ENCODE measurements around the gene LINC01488.

LINC01488 gene

DNA sequence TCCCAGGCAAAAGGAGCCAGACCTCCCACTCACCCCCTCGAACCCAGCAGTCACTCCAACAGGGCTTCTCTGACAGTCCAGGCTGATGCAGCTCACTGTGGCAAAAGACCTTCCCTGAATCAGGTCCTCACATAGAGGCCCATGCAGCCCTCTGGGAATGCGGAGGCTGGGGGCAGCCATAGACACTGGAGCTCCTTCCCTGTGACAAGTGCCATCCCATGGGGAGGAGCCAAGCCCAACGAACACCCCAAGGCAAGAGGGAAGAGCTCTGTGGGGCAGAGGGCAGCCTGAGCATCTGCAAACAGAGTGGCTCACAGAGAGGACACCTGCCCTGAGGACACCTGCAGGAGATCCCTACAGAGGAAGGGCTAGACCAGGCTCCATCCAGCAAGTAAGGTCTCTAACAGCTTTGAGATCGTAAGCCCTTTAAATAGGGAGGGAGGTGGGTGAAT is at the start of gene LINC01488:
LINC01488 (plus strand) TSS at position 271 of the 452 bp plus-strand sequence.
- FAIRE-seq (no peak), DNase-seq (ENCODE audit: low spot score) (no peak)

DNA sequence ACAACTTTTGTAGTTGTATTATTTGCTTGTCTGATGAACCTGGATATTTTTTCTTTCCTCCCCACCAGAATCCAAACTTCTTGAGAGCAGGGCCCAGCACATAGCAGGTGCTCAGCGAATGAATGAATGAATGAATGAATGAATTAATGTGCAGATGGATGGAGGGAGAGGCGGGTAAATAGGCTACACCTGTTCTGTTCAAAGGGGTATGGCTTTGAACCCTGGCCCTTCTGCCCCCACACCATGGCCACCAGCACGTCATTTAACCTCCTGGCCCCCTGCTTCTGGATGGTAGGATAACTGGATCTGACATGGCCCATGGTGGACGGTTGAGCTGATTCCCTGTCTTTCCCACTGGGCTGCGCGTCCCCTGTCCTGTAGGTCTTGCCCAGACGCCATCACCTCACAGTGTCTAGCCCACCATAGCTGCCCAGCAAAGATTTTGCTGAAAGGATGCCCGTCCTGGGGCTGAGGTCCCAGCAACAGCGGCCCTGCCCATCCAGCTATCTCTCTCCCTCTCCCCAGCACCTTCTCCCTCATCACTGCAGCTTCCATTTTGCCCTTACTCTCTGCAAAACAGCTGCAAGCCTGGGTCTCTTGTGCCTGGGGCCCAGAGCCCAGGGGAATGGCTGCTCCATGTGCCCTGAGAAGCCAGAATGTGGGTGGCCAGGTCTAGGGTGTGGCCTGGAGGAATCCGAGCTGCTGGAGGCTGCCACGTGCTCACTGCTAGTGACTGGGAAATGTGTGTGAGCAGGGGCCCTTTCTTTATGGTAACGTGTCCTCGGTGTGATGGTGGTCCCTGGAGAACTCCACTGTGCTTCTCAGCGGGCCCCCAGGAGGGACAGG is 49.3 kb upstream of the LINC01488 start:
- FAIRE-seq: no peak
- DNase-seq (ENCODE audit: low spot score): no peak

DNA sequence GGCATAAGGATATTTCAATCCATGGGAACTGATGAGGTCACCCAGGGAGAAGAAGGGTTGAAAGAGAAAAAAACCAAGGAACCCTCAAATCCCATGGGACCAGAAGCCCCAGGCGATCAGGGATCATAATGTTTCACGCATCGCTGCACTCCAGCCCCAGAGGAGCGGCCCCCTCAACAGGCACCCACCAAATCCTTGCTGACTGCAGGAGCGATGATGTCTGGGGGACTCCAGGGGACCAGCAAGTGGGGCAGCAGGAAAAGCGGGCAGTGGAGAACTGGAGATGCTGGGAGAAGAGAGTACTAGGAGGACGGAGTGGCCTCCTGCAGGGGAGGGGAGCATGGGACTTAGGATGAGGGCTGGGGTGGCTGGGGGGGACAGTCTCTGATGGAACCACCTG is 47.7 kb upstream of the LINC01488 start:
- DNase-seq (ENCODE audit: low spot score): no peak
- no peak for FAIRE-seq

DNA sequence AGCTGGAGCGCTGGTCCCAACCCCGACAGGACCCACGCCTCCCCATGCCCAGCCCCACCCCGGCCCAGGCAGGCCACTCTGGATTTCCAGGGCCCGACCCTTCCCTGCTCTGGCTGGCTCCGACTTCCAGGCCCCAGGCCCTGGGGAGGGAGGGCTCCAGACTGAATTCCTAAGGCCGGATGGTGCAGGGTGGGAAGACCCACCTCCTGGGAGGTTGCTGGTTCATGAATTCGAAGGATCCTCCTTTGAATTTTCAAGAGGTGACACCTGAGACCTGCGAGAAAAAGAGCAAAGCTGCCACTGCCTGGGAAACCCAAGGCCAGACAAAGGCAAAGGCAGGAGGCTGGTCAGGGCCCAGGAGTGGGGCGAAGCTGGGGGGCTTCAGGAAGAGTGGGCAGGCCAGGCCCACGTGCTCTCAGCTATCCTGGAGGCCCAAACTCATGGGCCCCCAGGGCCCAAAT is 47.0 kb upstream of the LINC01488 start:
- FAIRE-seq: no peak

DNA sequence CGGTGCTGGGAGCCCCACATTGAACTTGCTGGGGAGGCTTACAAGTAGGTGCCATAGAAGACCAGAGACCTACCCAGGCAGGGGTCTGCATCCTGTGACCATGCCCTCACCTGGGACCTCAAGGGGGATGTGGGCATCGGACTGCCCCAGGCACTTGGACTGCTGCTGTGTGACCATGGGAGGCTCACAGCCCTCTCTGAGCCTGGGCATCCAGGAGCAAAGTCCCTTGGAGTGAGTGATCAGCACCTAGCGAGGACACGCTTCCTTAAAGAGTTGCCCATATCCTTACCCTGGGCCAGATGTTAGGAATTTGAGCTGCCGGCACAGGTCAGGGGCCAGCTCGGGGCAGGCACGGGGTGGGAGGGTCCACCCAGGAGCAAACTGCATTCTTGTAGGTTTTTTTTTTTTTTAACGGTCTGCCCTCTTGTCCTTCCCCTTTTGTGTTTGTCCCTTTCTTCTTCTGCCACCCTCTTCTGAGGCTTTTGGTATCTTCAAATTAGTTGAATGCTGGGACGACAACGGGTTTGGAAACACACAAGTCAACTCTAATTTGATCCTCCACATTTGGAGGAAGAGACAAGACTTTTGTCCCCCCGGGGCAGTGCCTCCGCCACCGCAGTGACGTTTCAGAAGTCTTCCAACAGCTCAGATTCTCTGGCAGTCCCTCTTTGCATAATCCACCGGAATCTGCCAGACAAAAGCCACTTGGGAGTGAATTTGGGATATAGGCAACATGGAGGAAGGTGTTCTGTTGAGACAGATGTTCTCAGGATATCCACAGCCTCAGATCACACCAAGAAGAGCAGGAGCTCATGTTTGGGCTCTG is 46.1 kb upstream of the LINC01488 start:
- no peak for FAIRE-seq
- DNase-seq (ENCODE audit: low spot score): no peak

More for the DNA sequence above, 47.0 kb upstream of the LINC01488 start:
- DNase-seq (ENCODE audit: low spot score): no peak

DNA sequence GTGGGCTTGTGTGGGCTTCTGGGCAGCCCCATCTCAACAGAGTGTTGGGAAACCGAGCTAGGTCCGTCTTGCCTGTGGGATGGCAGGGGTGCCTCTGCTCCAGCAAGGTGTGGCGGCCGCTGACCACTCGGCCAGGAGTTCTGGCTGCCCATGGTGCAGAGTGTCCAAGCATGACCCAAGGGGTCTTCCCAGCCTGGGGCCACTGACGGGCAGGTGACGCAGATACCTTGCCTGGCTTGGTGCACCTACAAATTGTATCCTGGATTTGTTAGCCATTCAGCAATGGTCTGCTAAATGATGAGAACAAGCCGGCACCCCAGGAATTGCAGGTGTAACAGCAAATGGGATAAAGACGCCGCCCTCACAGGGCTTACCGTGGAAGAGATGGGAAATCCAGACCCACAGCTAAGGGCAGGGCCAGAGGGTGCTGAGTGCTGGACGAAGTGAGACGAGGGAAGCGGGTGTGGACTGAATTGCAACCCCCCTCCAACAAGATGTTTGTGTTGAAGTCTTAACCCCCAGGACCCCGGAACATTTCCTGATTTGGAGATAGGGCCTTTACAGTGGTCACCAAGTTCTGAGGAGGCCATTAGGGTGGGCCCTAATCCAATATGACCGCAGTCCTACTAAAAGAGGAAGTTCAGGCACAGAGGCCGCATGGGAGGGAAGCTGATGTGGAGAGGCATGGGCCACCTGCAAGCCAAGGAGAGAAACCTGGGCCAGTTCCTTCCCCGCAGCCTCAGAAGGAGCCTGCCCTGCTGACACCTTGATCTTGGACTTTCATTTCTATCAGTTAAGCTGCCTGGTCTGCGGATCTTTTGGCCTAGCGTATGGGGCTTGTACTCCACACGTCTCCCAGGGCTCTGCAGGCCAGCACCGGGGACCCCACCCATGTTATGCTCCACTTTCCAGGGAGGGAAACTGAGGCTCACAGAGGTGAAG is 45.2 kb upstream of the LINC01488 start:
- DNase-seq (ENCODE audit: low spot score): no peak
- no peak for FAIRE-seq

DNA sequence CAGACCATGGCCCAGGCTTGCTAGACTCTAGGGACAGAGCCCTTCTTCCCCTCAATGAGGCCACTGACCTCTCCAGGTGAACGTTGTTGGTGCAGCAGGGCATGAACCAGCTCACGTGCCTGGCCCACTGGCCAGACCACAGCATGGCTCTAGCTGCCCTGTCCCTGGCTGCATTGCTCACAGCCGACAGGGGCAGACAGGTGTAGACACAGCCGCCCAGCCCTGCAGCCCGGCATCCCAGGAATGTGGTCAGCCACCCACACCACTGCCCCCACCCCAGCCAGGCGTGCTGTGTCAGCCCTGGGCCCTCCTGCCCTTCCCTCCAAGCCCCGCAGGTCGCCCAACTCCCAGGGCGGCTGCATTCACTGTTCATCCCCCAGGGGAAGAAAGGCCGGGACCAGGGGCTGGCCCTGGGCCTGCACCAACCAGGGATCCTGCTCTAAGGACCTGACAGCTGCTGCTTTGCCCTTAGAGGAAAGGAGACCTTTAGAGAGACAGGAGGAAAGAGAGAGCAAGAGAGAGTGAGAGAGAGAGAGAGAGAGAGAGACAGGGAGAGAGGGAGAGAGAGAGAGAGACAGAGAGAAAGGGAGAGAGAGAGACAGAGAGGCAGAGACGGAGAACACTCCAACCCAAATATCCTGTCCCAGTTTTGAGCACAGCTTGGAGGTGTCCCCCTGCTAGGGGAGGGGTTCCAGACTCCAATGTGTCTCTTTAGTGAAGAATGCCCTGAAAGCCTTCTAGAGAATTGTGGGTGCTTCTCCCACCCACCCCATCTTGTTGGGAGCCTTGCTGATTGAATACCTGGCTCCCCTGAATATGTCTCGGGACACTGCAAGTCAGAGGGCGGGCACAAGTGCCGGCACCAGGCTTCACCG is 44.2 kb upstream of the LINC01488 start:
- peak; percentile 77 for FAIRE-seq
- peak; percentile 87 for DNase-seq (ENCODE audit: low spot score)

DNA sequence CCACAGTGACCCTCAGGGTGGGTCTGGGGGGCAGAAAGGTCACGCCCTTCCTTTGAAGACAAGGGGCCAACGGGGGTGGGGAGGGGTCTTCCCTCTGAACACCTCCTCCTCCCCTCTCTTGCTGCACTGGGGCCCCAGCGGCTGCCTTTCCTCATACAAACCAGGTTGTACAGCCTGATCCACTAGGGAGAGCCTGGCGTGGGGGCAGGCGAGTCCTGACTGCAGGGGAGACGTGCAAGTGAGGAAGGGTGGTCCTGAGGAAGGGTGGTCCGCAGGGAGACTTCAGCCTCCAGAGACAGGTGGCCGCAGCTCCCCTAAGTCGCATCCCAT is 43.6 kb upstream of the LINC01488 start:
- DNase-seq (ENCODE audit: low spot score) (no peak), FAIRE-seq (no peak)

DNA sequence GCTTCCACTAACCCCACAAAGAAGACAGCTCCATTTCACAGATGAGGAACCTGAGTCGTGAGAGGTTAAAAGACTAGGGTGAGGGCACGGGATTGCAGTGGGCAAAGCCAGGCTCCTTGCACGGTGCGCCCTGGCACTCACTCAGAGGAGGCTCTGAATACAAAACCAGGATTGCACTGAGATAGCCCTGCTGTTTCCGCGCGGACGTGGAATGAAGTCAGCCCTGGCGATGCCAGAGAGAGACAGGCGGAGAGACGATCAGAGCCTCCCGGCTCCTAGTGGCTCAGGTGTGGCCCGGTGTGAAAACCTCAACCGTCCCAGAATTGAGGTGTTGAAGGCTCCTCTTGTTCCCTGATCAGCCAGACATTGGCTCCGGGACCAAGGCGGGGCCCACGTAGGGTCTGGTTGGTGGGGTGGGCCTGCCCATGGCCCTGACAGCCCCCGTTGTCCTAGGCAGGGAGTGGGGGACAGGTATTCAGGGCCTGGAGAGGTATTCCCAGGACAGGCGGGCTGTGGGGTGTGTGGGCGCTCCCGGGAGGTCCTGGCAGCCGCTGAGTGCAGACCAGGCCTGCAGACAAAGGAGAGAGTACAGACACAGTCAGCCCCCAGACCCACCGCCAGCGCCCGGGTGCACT is 43.1 kb upstream of the LINC01488 start:
- no peak for FAIRE-seq

DNA sequence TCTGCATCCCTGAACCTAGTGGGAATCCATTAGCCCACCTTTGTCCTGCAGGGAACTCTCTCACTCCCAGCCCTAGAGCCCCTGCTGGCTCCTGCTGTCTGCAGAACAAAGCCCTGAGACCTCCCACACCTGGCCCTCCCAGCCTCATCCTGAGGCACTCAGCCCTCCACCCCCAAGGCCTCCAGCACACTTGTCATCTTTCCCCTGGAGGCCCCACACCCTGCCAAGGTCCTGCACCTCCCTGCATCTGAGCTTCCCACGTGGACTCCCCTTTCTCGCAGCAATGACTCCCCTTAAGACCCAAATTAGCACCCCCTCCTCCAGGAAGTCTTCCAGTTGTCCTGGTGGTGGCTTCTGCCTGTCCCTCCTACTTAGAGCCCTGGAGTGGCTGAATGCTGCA is 42.3 kb upstream of the LINC01488 start:
- DNase-seq (ENCODE audit: low spot score) (no peak), FAIRE-seq (no peak)

More for the DNA sequence above, 43.1 kb upstream of the LINC01488 start:
- DNase-seq (ENCODE audit: low spot score): no peak

DNA sequence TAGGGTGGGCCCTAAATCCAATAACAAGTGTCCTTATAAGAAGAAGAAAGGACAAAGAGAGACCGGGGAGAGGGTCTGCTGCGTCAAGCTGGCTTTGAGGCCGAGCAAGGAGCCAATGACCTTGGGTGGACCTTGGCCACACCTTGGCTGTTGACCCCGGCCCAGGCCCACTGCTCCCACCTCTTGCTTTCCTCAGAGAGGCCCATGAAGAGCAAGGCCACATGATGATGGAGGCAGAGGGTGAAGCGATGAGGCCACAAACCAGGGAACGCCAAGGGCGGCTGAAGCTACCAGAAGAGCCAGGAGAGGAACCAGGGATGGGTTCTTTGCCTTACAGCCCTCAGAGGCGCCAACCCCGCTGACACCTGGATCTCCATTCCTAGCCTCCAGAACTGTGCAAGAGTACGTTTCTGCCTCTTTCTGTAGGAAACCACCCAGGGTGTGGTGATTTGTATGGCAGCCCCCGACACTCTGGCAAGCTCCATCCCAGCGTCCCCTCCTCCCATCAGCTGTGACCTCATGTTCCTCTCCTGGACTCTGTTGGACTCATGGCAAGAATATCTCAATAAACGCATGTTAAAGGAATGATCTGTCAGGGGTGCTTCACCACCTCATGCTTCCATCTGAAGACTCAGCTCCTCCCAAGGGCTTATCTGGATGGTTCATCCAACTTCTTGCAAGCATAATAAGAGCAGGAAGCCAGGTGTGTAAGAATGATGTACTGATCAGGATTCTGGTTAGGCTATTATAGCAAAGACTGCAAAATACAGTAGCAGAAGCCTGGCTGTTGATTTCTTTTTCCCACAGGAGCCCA is 41.6 kb upstream of the LINC01488 start:
- no peak for FAIRE-seq
- DNase-seq (ENCODE audit: low spot score): no peak

DNA sequence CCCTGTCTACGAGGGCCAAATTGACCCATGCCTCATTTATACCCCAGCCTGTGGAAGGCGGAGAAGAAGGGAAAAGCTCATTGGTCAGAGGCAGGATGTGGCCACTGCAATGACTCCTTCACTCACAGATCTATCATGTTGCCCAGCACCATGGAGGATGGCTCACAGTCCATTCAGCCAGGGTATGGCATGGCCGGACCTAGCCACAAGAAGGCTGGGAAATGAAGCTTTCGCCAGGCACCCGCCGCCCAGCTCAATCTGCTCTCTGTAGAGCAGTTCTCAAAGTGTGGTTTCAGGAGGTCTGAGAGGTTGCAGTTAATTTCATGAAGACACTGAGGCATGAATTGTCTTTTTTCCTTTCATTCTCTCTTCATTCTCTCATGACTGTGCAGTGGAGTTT is 40.6 kb upstream of the LINC01488 start:
- DNase-seq (ENCODE audit: low spot score): peak; percentile 8
- FAIRE-seq: no peak

DNA sequence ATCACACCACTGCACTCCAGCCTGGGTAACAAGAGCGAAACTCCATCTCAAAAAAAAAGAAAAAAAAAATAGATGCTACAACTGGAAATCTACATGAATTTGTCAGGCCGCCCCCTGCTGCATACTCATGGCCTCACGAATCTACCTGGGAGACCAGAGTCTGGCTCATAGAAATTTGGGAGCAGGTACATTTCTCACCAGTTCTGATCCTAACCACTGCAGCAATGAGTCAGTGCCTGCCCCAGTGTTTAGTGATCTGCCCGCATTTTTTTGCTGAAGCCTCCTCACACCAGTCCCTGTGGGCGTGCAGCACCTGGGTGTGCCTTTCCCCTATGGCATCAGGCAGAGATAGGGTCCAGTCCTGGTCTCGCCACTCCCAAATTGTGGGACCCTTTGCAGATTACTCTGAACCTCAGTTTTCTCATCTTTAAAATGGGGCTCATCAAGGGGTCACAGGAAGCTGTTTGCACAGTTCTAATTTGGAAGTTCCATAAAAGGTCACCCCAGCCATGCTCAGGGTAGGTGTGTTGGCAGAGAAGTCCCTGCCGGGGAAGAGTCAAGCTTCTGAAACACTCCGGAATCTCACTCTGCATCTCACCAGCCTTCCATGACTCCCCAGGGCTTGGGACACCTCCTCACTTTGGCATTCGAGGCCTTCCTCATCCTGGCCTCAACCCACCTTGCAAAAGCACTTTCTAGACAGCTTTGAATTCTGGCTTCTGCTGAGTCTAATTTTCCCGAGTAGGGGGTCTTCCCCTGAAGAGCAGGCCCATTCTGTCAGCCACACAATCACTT is 39.3 kb upstream of the LINC01488 start:
- DNase-seq (ENCODE audit: low spot score): peak; percentile 19
- FAIRE-seq: no peak

DNA sequence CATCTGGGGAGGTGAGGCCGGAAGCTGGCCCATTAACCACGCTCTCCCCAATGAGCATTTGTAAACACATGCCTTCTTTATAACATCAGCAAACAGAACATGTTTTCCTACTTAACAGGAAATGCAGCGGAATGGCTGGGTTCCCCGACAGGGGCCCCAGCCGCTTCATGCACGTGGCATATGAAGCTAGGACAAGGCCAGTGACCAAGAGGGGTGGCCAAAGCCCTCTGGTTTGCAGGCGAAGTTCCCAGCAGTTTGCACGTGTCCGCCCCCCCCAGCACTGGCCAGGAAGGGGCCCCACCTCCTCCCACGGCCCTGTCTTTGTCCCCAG is 38.7 kb upstream of the LINC01488 start:
- FAIRE-seq (no peak), DNase-seq (ENCODE audit: low spot score) (no peak)

DNA sequence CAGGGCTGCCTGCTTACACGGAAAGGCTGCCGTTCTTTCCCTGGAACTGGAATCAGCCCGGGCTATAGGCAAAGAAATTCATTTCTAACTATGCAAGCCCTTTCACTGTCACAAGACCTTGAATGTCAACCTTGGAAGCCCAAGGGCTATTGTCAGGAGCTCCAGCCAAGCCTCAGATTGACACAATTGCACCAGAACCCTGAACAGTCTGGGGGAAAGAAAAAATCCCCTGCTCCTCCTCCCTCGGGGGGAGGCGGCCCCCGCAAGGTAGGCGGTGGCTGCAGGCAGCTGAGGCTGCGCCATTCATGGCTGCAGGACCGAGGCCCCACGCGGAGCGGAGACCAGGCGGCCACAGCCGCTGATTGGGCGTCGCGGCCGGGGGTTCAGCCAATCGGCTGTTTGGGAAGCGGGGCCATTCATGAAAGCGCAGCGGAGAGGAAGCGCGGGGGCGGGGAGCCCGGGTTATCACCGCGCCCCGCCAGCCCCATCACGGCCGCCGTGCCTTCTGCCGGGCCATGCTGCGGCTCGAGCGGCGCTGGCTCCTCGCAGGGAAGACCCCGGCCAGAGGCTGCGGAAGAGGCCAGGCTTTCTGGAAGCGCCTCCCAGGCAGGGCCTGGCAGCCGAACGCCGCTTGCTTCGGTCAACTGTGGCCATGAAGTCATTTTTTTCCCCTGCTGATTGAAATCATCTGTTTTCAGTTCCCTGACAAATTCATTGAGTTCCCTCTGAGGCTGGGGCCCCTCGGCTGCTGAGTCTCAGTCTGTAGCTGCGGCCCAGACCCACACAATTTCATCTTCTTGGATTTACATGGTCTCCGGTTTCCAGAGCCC is 38.1 kb upstream of the LINC01488 start:
- DNase-seq (ENCODE audit: low spot score) (peak; percentile 80), FAIRE-seq (peak; percentile 73)

DNA sequence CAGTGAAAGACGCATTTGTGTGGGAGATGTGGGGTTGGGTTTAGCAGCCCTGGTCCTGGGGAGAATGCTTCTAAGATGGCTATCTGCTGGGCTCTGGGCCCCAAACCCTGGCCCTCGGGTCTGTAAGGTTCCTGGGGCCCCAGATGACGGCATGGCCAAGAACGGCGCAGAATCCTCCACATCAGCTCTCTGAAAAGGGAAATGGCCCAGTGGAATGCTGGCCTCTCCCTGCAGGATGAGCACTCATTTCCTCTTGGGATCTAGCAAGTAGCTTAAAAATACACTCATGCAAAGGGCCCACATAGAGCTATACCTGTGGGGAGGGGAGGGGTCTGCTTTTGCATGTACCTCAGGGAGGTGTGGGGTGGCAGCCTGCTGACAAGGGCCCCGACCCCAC is 37.5 kb upstream of the LINC01488 start:
- DNase-seq (ENCODE audit: low spot score): no peak
- FAIRE-seq: no peak

DNA sequence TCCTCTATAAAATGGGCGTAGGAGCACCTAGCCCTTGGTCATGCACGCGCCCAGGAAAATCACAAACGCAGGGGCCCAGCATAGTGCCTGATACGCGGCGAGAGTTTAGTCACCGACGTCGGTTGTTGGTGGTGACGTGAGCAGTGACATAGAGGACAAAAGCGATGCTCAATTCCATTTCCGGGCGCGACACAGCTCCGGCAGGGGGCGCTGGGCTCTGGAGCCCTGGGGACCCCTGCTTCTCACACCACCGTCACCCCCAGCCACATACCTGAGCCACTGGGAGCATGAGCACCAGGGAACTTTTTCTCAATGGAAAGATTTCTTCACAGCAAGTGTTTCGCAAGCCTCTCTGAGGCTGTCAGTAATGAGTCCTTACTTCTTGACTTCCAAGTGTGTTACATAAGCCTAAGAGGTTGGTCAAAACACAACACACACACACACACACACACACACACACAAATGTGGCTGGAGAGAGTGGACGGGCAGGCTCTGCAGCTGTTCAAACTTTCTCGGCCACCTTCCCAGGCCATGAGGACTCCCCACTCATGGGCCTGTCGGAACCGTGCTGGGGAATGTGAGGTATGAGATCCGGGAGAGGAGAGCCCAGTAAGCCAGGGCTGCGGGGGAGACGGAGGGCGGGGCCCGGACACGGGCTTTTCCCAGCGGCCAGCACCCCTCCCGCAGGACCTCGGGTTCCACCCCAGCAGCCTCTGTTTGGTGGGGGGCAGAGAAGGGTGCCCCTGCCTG is 36.9 kb upstream of the LINC01488 start:
- FAIRE-seq (no peak), DNase-seq (ENCODE audit: low spot score) (peak; percentile 14)
